HCT116 (cell line): ENCODE results near the gene CPTP. TPM values are rescaled to one million over a fixed set of nuclear protein-coding genes. Genes with fewer than 3 reads are reported as not detected.

ENCODE experiments used
- ATAC-seq: fragments of 200-7000 bp; cut with Tn5 transposase; 2 replicates; pipeline ENCODE4 v1.9.1; 2020; ENCODE audit warnings: mild to moderate bottlenecking, moderate library complexity
- BruUV-seq: library from RNA; stranded (reverse); fragments of 400-500 nt; replicated peaks from 2 replicates; lab custom pipeline; 2021; lab: Mats Ljungman, UMichigan
- CTCF ChIA-PET: fragments of 300-600 bp; sonication (Branson Sonifier 250); formaldehyde crosslinking; loops from one replicate; lab custom pipeline; 2021; ENCODE audit warnings: antibody characterized with exemption; lab: Charles Lee
- POLR2A ChIA-PET: fragments of 300-600, 350-600 bp; sonication (Branson Sonifier 250); formaldehyde crosslinking; loops from one replicate; lab custom pipeline; 2021; ENCODE audit warnings: antibody characterized with exemption; lab: Charles Lee
- RAD21 ChIA-PET, 2 experiments: fragments of 300-600 bp; sonication (Branson Sonifier 250); formaldehyde crosslinking; loops; one replicate each; lab custom pipeline; 2023; ENCODE audit warnings: low total read pairs in 2 of 2; ENCODE audit not compliant: uncharacterized antibody in 2 of 2, unreplicated experiment in 2 of 2, low non-redundant PET in 1 of 2; lab: Charles Lee
- DNase-seq: peaks from one replicate; pipeline ENCODE4 v3.0.0-alpha.2; 2010; ENCODE audit warnings: low read depth, low spot score
- H2AFZ ChIP-seq: fragments of 200-600 bp; shearing (Covaris generic), sonication (generic); 2 replicates; pipeline ENCODE4 v1.6.1; 2017; ENCODE audit warnings: low read depth, mixed run types, mixed read lengths, antibody characterized with exemption, low read length; ENCODE audit not compliant: poor library complexity, severe bottlenecking
- H3K27ac ChIP-seq: 2 replicates; pipeline ENCODE4 v1.5.1; 2012; ENCODE audit warnings: low read depth, low read length
- H3K27me3 ChIP-seq: fragments of 200-600 bp; sonication (generic); 2 replicates; pipeline ENCODE4 v1.6.1; 2016; ENCODE audit warnings: mixed run types, low read length, mixed read lengths; ENCODE audit not compliant: insufficient read depth
- H3K36me3 ChIP-seq, 2 experiments: fragments of 200-500 bp in 1 of 2; fragments of 200-600 bp in 1 of 2; sonication (Bioruptor generic) in 1 of 2; sonication (generic) in 1 of 2; 2 replicates each; pipeline versions ENCODE4 v1.5.1 to v1.6.1; 2014 to 2016; ENCODE audit warnings: low read length in 2 of 2, inconsistent platforms in 1 of 2, mixed read lengths in 1 of 2, mixed run types in 1 of 2; ENCODE audit not compliant: insufficient read depth in 2 of 2, control insufficient read depth in 1 of 2
- H3K4me1 ChIP-seq, 2 experiments: fragments of 200-600 bp in 1 of 2; sonication (generic) in 1 of 2; 2 replicates each; pipeline versions ENCODE4 v1.5.1 to v1.6.1; 2012 to 2017; ENCODE audit warnings: low read length in 2 of 2, inconsistent platforms in 1 of 2, mild to moderate bottlenecking in 1 of 2, mixed read lengths in 1 of 2, mixed run types in 1 of 2, moderate library complexity in 1 of 2; ENCODE audit not compliant: insufficient read depth in 2 of 2, control insufficient read depth in 1 of 2
- H3K4me2 ChIP-seq: fragments of 200-600 bp; sonication (generic); 2 replicates; pipeline ENCODE4 v1.6.1; 2017; ENCODE audit warnings: mixed run types, low read length, mixed read lengths
- H3K4me3 ChIP-seq, 2 experiments: fragments of 200-600 bp in 1 of 2; sonication (generic) in 1 of 2; replicated peaks in 1 of 2; 2 replicates each; pipeline ENCODE4 v1.5.1; 2011 to 2016; ENCODE audit warnings: low read length in 2 of 2, control low read depth in 1 of 2, low read depth in 1 of 2, mild to moderate bottlenecking in 1 of 2, mixed read lengths in 1 of 2, mixed run types in 1 of 2
- H3K79me2 ChIP-seq: fragments of 200-600 bp; sonication (generic); 2 replicates; pipeline ENCODE4 v1.6.1; 2017; ENCODE audit warnings: mild to moderate bottlenecking, mixed run types, low read length, moderate library complexity, mixed read lengths; ENCODE audit not compliant: insufficient read depth
- H3K9ac ChIP-seq: fragments of 200-600 bp; sonication (generic); 2 replicates; pipeline ENCODE4 v1.6.1; 2016; ENCODE audit warnings: low read length, mixed read lengths
- H3K9me2 ChIP-seq: fragments of 200-600 bp; sonication (generic), shearing (Covaris generic); 2 replicates; pipeline ENCODE4 v1.6.1; 2017; ENCODE audit warnings: mixed run types, mild to moderate bottlenecking, moderate library complexity; ENCODE audit not compliant: insufficient read depth
- H3K9me3 ChIP-seq, 2 experiments: fragments of 200-500 bp in 1 of 2; fragments of 200-600 bp in 1 of 2; sonication (Bioruptor generic) in 1 of 2; sonication (generic) in 1 of 2; 2 replicates each; pipeline ENCODE4 v1.6.1; 2014 to 2017; ENCODE audit warnings: low read length in 2 of 2, mixed read lengths in 2 of 2, inconsistent platforms in 1 of 2, low read depth in 1 of 2, mild to moderate bottlenecking in 1 of 2, mixed run types in 1 of 2, moderate library complexity in 1 of 2; ENCODE audit not compliant: control insufficient read depth in 1 of 2, insufficient read depth in 1 of 2
- H4K20me1 ChIP-seq: fragments of 200-600 bp; sonication (generic), shearing (Covaris generic); 2 replicates; pipeline ENCODE4 v1.6.1; 2017; ENCODE audit warnings: mixed run types, mild to moderate bottlenecking, moderate library complexity; ENCODE audit not compliant: insufficient read depth
- CEBPB ChIP-seq: IDR thresholded peaks from 2 replicates; pipeline ENCODE4 v1.6.1; 2012; ENCODE audit warnings: low read depth
- CTCF ChIP-seq, 3 experiments: fragments of 200-600 bp in 1 of 3; sonication (generic) in 1 of 3; IDR thresholded peaks in 2 of 3; conservative IDR thresholded peaks in 1 of 3; 2 replicates each; pipeline ENCODE4 v1.5.1; 2012 to 2017; ENCODE audit warnings: low read depth in 2 of 3, low read length in 2 of 3, antibody characterized with exemption in 1 of 3, borderline replicate concordance in 1 of 3, control low read depth in 1 of 3, mild to moderate bottlenecking in 1 of 3, mixed read lengths in 1 of 3, mixed run types in 1 of 3, moderate library complexity in 1 of 3; ENCODE audit not compliant: insufficient read depth in 1 of 3
- EZH2 ChIP-seq: fragments of 200-600 bp; sonication (generic); IDR thresholded peaks from 2 replicates; pipeline ENCODE4 v1.6.1; 2017; ENCODE audit warnings: antibody characterized with exemption, mixed run types
- EZH2phosphoT487 ChIP-seq: fragments of 200-600 bp; IDR thresholded peaks from 2 replicates; pipeline ENCODE4 v1.6.1; 2018; ENCODE audit warnings: antibody characterized with exemption, borderline replicate concordance
- JUND ChIP-seq: IDR thresholded peaks from 2 replicates; pipeline ENCODE4 v1.6.1; 2012
- MAX ChIP-seq: IDR thresholded peaks from 2 replicates; pipeline ENCODE4 v1.6.1; 2012
- POLR2A ChIP-seq: IDR thresholded peaks from 2 replicates; pipeline ENCODE4 v1.7.0; 2011; ENCODE audit warnings: borderline replicate concordance; ENCODE audit not compliant: insufficient read depth, insufficient read length; ENCODE audit errors: extremely low read depth
- POLR2AphosphoS5 ChIP-seq: IDR thresholded peaks from 2 replicates; pipeline ENCODE4 v1.6.1; 2011; ENCODE audit warnings: mild to moderate bottlenecking, low read depth, low read length, moderate library complexity
- RAD21 ChIP-seq: IDR thresholded peaks from 2 replicates; pipeline ENCODE4 v1.6.1; 2012; ENCODE audit warnings: low read depth, mild to moderate bottlenecking
- SIN3A ChIP-seq: IDR thresholded peaks from 2 replicates; pipeline ENCODE4 v1.6.1; 2012; ENCODE audit warnings: low read depth
- SP1 ChIP-seq: IDR thresholded peaks from 2 replicates; pipeline ENCODE4 v1.6.1; 2012; ENCODE audit warnings: low read depth
- SRF ChIP-seq: IDR thresholded peaks from 2 replicates; pipeline ENCODE4 v1.6.1; 2012; ENCODE audit warnings: low read depth
- YY1 ChIP-seq: IDR thresholded peaks from 2 replicates; pipeline ENCODE4 v1.6.1; 2011; ENCODE audit warnings: low read length, low read depth, moderate library complexity, mild to moderate bottlenecking; ENCODE audit not compliant: insufficient replicate concordance; ENCODE audit errors: extremely low read depth
- ZBTB33 ChIP-seq: IDR thresholded peaks from 2 replicates; pipeline ENCODE4 v1.6.1; 2011; ENCODE audit warnings: mild to moderate bottlenecking, low read length, moderate library complexity; ENCODE audit not compliant: insufficient replicate concordance; ENCODE audit errors: extremely low read depth
- ZNF274 ChIP-seq: fragments of 200-500 bp; sonication (Bioruptor generic); IDR thresholded peaks from 2 replicates; pipeline ENCODE4 v1.6.1; 2014; ENCODE audit warnings: mild to moderate bottlenecking, low read depth, low read length, inconsistent platforms
- intact Hi-C: fragments of 100-400 bp; cut with micrococcal nuclease; formaldehyde crosslinking; loops from 2 replicates; pipeline ENCODE4 v1.10.0; 2022
- total RNA-seq: library from RNA; stranded (reverse); gene quantifications from one replicate; pipeline ENCODE4 v1.2.1, GENCODE V29; 2021; ENCODE audit not compliant: unreplicated experiment
- TF ChIP-seq, protein P1 (sequence below): IDR thresholded peaks from 2 replicates; pipeline ENCODE4 v1.6.1; 2012; ENCODE audit warnings: low read depth

The CPTP gene
- total RNA-seq, 1 experiment from 2014 or later, result 16.3 TPM

DNA sequence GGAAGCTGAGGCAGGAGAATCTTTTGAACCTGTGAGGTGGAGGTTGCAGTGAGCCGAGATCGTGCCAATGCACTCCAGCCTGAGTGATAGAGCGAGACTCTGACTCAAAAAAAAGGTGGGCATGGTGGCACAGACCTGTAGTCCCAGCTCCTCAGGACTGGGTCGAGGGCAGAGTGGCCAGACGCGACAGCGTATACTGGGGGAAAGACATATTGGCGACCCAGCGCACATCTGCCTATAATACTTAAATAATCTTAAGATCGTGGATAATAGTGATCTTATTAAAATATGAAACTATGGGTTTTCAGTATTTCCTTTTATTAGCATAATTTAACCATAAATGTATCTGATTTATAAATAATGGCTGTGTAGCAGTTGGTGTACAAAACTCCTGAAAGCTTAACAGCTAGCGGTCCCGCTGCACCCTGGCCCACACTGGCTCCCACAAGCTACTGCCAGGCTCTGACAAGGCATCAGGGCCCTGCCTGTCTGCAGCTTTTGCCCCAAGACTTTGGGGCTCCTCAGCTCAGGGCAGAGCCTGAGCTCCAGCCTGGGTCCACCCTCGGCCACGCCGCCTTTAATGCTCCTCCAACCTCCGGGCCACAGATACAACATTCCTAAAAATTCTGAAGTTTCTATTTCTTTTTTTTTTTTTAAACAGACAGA, 53.1 kb downstream of the CPTP start:
- H3K9me2 ChIP-seq, result no peaks in the 10 kb centered on the region
- ATAC-seq (no peak), DNase-seq (no peak)
- H3K4me2 ChIP-seq, result no peak overlapping the region
- H3K9ac ChIP-seq, result no peak overlapping the region
- H3K36me3 ChIP-seq, result peaks cover 0 to 11% of the 10 kb centered on the region in 2 experiments; a peak in 2 of 4 replicates
- no peak overlapping the region for H2AFZ ChIP-seq
- intact Hi-C loops, result no loop called here
- H3K27ac ChIP-seq, result no peak overlapping the region
- H3K4me3 ChIP-seq, result no peak overlapping the region
- RAD21 ChIA-PET, result no interaction called here
- no peaks in the 10 kb centered on the region for H4K20me1 ChIP-seq
- POLR2A ChIA-PET, result no interaction called here
- TF ChIP-seq EZH2 (no peak), POLR2A (no peak), SRF (no peak), SP1 (no peak), ZNF274 (no peak), ZBTB33 (no peak), SIN3A (no peak), RAD21 (no peak), YY1 (no peak), JUND (no peak), POLR2AphosphoS5 (no peak), EZH2phosphoT487 (no peak), CTCF (IDR thresholded peaks at IDR 0.05 in 2 of 3, conservative IDR thresholded peaks at IDR 0.05 in 1 of 3; ENCODE audit: borderline replicate concordance in 1 of 3, insufficient read depth in 1 of 3, low read depth in 2 of 3, low read length in 2 of 3) (no peak), CEBPB (no peak), MAX (no peak)
- TF ChIP-seq, protein P1, sequence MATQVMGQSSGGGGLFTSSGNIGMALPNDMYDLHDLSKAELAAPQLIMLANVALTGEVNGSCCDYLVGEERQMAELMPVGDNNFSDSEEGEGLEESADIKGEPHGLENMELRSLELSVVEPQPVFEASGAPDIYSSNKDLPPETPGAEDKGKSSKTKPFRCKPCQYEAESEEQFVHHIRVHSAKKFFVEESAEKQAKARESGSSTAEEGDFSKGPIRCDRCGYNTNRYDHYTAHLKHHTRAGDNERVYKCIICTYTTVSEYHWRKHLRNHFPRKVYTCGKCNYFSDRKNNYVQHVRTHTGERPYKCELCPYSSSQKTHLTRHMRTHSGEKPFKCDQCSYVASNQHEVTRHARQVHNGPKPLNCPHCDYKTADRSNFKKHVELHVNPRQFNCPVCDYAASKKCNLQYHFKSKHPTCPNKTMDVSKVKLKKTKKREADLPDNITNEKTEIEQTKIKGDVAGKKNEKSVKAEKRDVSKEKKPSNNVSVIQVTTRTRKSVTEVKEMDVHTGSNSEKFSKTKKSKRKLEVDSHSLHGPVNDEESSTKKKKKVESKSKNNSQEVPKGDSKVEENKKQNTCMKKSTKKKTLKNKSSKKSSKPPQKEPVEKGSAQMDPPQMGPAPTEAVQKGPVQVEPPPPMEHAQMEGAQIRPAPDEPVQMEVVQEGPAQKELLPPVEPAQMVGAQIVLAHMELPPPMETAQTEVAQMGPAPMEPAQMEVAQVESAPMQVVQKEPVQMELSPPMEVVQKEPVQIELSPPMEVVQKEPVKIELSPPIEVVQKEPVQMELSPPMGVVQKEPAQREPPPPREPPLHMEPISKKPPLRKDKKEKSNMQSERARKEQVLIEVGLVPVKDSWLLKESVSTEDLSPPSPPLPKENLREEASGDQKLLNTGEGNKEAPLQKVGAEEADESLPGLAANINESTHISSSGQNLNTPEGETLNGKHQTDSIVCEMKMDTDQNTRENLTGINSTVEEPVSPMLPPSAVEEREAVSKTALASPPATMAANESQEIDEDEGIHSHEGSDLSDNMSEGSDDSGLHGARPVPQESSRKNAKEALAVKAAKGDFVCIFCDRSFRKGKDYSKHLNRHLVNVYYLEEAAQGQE, result no peak
- peaks cover 23% of the 10 kb centered on the region for H3K79me2 ChIP-seq
- no peaks in the 10 kb centered on the region for H3K9me3 ChIP-seq
- H3K27me3 ChIP-seq, result no peaks in the 10 kb centered on the region
- no TSS peak for BruUV-seq
- peaks cover 14 to 23% of the 10 kb centered on the region in 2 experiments for H3K4me1 ChIP-seq
- CTCF ChIA-PET, result no interaction called here
